ENCODE data around the gene ANTXR1. TPM values are rescaled to one million over a fixed set of nuclear protein-coding genes. Genes with fewer than 3 reads are reported as not detected.

ANTXR1 gene
- total RNA-seq, 2 donors from 2014 or later = 48.3 to 54.5 TPM

GRCh38 chr2:69203166-69203985, 190.4 kb downstream of the ANTXR1 start:
- Histone ChIP-seq H3K36me3 (ENCODE audit: control insufficient read depth, insufficient read depth, low read length) (no peaks in the 10 kb centered on the region), H3K4me1 (ENCODE audit: control insufficient read depth, insufficient read depth, low read length) (no peaks in the 10 kb centered on the region), H3K27me3 (ENCODE audit: control insufficient read depth, insufficient read depth, low read length, poor library complexity, severe bottlenecking) (no peaks in the 10 kb centered on the region), H3K9me3 (ENCODE audit: control insufficient read depth, low read length) (peaks cover 18% of the 10 kb centered on the region), H3K4me3 (ENCODE audit: low read length) (no peak overlapping the region), H3K9ac (ENCODE audit: extremely low read depth, low read length, poor library complexity, severe bottlenecking) (no peak overlapping the region), H3K27ac (ENCODE audit: low read depth, low read length) (no peak overlapping the region)
- no peak for DNase-seq
- Mint-ChIP-seq H3K9me3 (peaks cover 9% of the 10 kb centered on the region), H3K4me1 (peaks cover 6% of the 10 kb centered on the region), H3K27me3 (ENCODE audit: insufficient read depth) (no peaks in the 10 kb centered on the region), H3K4me3 (no peak overlapping the region), H3K27ac (no peak overlapping the region), H3K36me3 (ENCODE audit: low read depth) (peaks cover 21% of the 10 kb centered on the region)
- WGBS, 2 experiments (ENCODE audit: insufficient coverage in 1 of 2, insufficient read length in 1 of 2) = 87 to 100% methylated on average over 4 of the region's 4 CpGs
- no peak for TF ChIP-seq CTCF (conservative IDR thresholded peaks at IDR 0.05)

GRCh38 chr2:69204654-69205053, 191.7 kb downstream of the ANTXR1 start:
- Mint-ChIP-seq H3K4me3 (no peak overlapping the region), H3K27ac (no peak overlapping the region), H3K27me3 (ENCODE audit: insufficient read depth) (no peaks in the 10 kb centered on the region), H3K9me3 (peaks cover 9% of the 10 kb centered on the region), H3K4me1 (peaks cover under 1% of the 10 kb centered on the region), H3K36me3 (ENCODE audit: low read depth) (peaks cover 21% of the 10 kb centered on the region)
- DNase-seq = no peak
- TF ChIP-seq CTCF (conservative IDR thresholded peaks at IDR 0.05) = no peak
- H3K36me3 ChIP-seq (ENCODE audit: control insufficient read depth, insufficient read depth, low read length) = no peaks in the 10 kb centered on the region
- H3K9ac ChIP-seq (ENCODE audit: extremely low read depth, low read length, poor library complexity, severe bottlenecking) = no peak overlapping the region
- no peak overlapping the region for H3K27ac ChIP-seq (ENCODE audit: low read depth, low read length)
- WGBS, 2 experiments (ENCODE audit: insufficient coverage in 1 of 2, insufficient read length in 1 of 2) = 92 to 100% methylated on average over 2 to 3 of the region's 3 CpGs
- H3K9me3 ChIP-seq (ENCODE audit: control insufficient read depth, low read length) = peaks cover 18% of the 10 kb centered on the region
- H3K4me1 ChIP-seq (ENCODE audit: control insufficient read depth, insufficient read depth, low read length) = no peaks in the 10 kb centered on the region
- H3K27me3 ChIP-seq (ENCODE audit: control insufficient read depth, insufficient read depth, low read length, poor library complexity, severe bottlenecking) = no peaks in the 10 kb centered on the region
- H3K4me3 ChIP-seq (ENCODE audit: low read length) = no peak overlapping the region

- H3K27ac Mint-ChIP-seq = no peak overlapping the region
These were observed 192.1 kb downstream of the ANTXR1 start for GRCh38 chr2:69205076-69205475.

More at GRCh38 chr2:69205076-69205475, 192.1 kb downstream of the ANTXR1 start:
- Mint-ChIP-seq H3K9me3 (peaks cover 9% of the 10 kb centered on the region), H3K27me3 (ENCODE audit: insufficient read depth) (no peaks in the 10 kb centered on the region), H3K4me1 (no peaks in the 10 kb centered on the region), H3K4me3 (no peak overlapping the region), H3K36me3 (ENCODE audit: low read depth) (peaks cover 21% of the 10 kb centered on the region)
- Histone ChIP-seq H3K27ac (ENCODE audit: low read depth, low read length) (no peak overlapping the region), H3K9ac (ENCODE audit: extremely low read depth, low read length, poor library complexity, severe bottlenecking) (no peak overlapping the region), H3K4me1 (ENCODE audit: control insufficient read depth, insufficient read depth, low read length) (no peaks in the 10 kb centered on the region), H3K27me3 (ENCODE audit: control insufficient read depth, insufficient read depth, low read length, poor library complexity, severe bottlenecking) (no peaks in the 10 kb centered on the region), H3K9me3 (ENCODE audit: control insufficient read depth, low read length) (peaks cover 18% of the 10 kb centered on the region), H3K36me3 (ENCODE audit: control insufficient read depth, insufficient read depth, low read length) (no peaks in the 10 kb centered on the region), H3K4me3 (ENCODE audit: low read length) (no peak overlapping the region)
- WGBS, 2 experiments (ENCODE audit: insufficient coverage in 1 of 2, insufficient read length in 1 of 2) = 100% methylated on average over 2 of the region's 2 CpGs
- DNase-seq = no peak
- TF ChIP-seq CTCF (conservative IDR thresholded peaks at IDR 0.05) = no peak
